K562 (cell line): Measurements from ENCODE around the gene YPEL4. TPM values are rescaled to one million over a fixed set of nuclear protein-coding genes. Genes with fewer than 3 reads are reported as not detected.

Experiments used
- BHLHE40 ChIP-seq: IDR thresholded peaks from 2 replicates; pipeline ENCODE4 v1.6.1; 2011; ENCODE audit warnings: low read length, improper control_type of control experiment
- CBX3 ChIP-seq, 2 experiments: IDR thresholded peaks; 1 replicate in 1 of 2; 2 replicates in 1 of 2; pipeline ENCODE4 v1.6.1; 2012; ENCODE audit warnings: inconsistent platforms in 2 of 2, low read length in 2 of 2, borderline replicate concordance in 1 of 2, control low read depth in 1 of 2
- CCAR2 ChIP-seq: fragments of 200-400 bp; formaldehyde crosslinking; IDR thresholded peaks from 2 replicates; pipeline ENCODE4 v1.6.1; 2017; ENCODE audit warnings: mild to moderate bottlenecking, low read depth, low read length
- E2F5 ChIP-seq: sonication (generic); formaldehyde crosslinking; IDR thresholded peaks from 2 replicates; pipeline ENCODE4 v1.8.0; 2022; ENCODE audit warnings: mild to moderate bottlenecking, missing genetic modification reagents
- FOXK2 ChIP-seq, 2 experiments: fragments of 450-650 bp; IDR thresholded peaks in 1 of 2; conservative IDR thresholded peaks in 1 of 2; 2 replicates each; pipeline ENCODE4 v1.6.1; 2016; ENCODE audit warnings: low read depth in 2 of 2, mild to moderate bottlenecking in 1 of 2
- GABPB2 ChIP-seq: fragments of 250-450 bp; sonication (Bioruptor Pico); conservative IDR thresholded peaks from 2 replicates; pipeline ENCODE4 v1.5.1; 2021; ENCODE audit warnings: mild to moderate bottlenecking
- MITF ChIP-seq: IDR thresholded peaks from 2 replicates; pipeline ENCODE4 v1.6.1; 2014; ENCODE audit warnings: antibody characterized with exemption
- MTA1 ChIP-seq: fragments of 450-650 bp; IDR thresholded peaks from 2 replicates; pipeline ENCODE4 v1.6.1; 2017; ENCODE audit warnings: borderline replicate concordance
- NR1H2 ChIP-seq: sonication (generic); formaldehyde crosslinking; IDR thresholded peaks from 2 replicates; pipeline ENCODE4 v1.4.0; 2020; ENCODE audit warnings: mild to moderate bottlenecking, missing genetic modification reagents
- ZMIZ1 ChIP-seq, 2 experiments: fragments of 150-350 bp in 1 of 2; IDR thresholded peaks; 2 replicates each; pipeline ENCODE4 v1.6.1; 2012 to 2016; ENCODE audit warnings: low read depth in 2 of 2, low read length in 2 of 2, mild to moderate bottlenecking in 1 of 2, moderate library complexity in 1 of 2
- ZNF134 ChIP-seq: fragments of 250-450 bp; sonication (Bioruptor Pico); conservative IDR thresholded peaks from 2 replicates; pipeline ENCODE4 v1.4.0; 2020
- ZNF586 ChIP-seq: fragments of 450-650 bp; formaldehyde crosslinking; conservative IDR thresholded peaks from 2 replicates; pipeline ENCODE4 v1.4.0; 2020; ENCODE audit warnings: mild to moderate bottlenecking, moderate library complexity
- ZSCAN29 ChIP-seq: fragments of 450-650 bp; IDR thresholded peaks from 2 replicates; pipeline ENCODE4 v1.6.1; 2017
- polyA plus RNA-seq, 8 experiments: library from polyadenylated mRNA; depleted of rRNA in 4 of 8; stranded (reverse) in 5 of 8; unstranded in 3 of 8; fragments of >200 nt; fragmentation: Nextera tagmentation in 2 of 8; fragmentation: Illumina TruSeq in 1 of 8; extraction: Ambion mirVana in 2 of 8; extraction: Trizol in 1 of 8; gene quantifications; 2 replicates each; pipeline versions ENCODE4 v1.2.1 to v1.2.3, GENCODE V29; 2011 to 2014; ENCODE audit warnings: inconsistent platforms in 1 of 8, missing spikeins in 1 of 8
- total RNA-seq, 7 experiments: library from RNA; depleted of rRNA in 6 of 7; stranded (reverse); fragments of >200 nt in 6 of 7; fragmentation: Illumina TruSeq in 2 of 7; extraction: Trizol in 2 of 7; gene quantifications; 2 replicates each; pipeline versions ENCODE4 v1.2.1 to v1.2.3, GENCODE V29; 2011 to 2021; ENCODE audit warnings: low replicate concordance in 1 of 7
- TF ChIP-seq, protein P1 (sequence below), 2 experiments: fragments of 450-650 bp; IDR thresholded peaks; 2 replicates each; pipeline ENCODE4 v1.6.1; 2018; ENCODE audit warnings: mild to moderate bottlenecking in 2 of 2, low read depth in 1 of 2; ENCODE audit not compliant: partially characterized antibody in 2 of 2
- TF ChIP-seq, protein P2 (sequence below): sonication (generic); formaldehyde crosslinking; IDR thresholded peaks from 2 replicates; pipeline ENCODE4 v1.8.1; 2023; ENCODE audit warnings: mild to moderate bottlenecking, missing genetic modification reagents

Gene YPEL4
- total and polyA plus RNA-seq, 9 of the 15 experiments (the other 6 are each of a cell fraction or from before 2014, with no cell fraction given) = 0.07 to 1.4 (median 0.40) TPM; not detected in 2

DNA sequence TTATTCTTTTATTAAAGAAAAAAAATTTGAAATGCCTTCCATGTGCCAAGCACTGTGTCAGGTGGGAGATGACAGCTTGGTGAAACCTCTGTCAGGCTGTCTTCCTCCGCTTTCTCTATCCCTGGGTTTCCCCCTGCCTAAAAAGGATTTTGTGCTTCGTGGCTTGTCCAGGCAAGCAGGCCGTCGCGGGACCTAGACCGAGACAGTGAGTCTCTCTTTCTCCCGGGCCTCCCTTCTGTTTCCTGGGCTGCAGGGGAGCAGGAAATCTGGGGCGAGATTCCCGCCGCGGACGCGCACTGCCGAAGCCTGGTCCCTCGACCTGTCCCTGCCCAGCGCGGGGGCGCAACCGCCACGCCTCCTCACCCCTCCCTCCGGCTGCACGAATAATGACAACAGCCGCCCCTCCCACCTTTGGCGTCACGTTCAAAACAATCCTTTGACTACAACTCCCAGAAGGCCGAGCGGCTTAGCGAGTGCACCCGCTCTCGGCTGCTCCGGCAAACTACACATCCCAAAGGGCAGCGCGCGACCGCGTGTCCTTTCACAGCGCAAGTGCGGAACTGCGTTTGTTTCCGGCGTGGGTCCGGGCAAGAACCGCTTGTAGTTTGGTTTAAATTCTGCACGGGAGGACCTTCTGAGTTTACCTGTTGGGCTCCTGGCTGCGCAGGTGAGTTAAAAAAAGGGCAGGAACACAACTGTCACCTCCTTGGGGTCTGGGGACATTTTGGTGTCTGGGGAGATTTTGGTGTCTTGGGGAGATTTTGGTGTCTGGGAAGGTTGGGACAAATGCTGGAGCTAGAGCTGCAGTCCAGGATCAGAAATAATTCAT lies 7.7 kb upstream of the YPEL4 start, which contains the start of gene CLP1 (continued):
- TF ChIP-seq ZMIZ1 (IDR thresholded peaks at IDR 0.05; ENCODE audit: low read depth in 2 of 2, low read length in 2 of 2) (no peak; a peak in 1 of 4 replicates), MTA1 (no peak), E2F5 (CRISPR knock-in tag) (no peak), BHLHE40 (peak; percentile 91), ZNF586 (CRISPR knock-in tag) (0 out of 2 replicates have a peak, but pooled peaks have one; percentile 40), ZSCAN29 (no peak), FOXK2 (conservative IDR thresholded peaks at IDR 0.05 in 1 of 2, IDR thresholded peaks at IDR 0.05 in 1 of 2; ENCODE audit: low read depth in 2 of 2) (peak; percentile 99), ZNF134 (CRISPR knock-in tag) (no peak), CCAR2 (no peak), CBX3 (IDR thresholded peaks at IDR 0.05; ENCODE audit: borderline replicate concordance in 1 of 2, low read length in 2 of 2) (peak in 1 of 2 experiments; percentile 64; a peak in 1 of 3 replicates), MITF (0 out of 2 replicates have a peak, but pooled peaks have one; percentile 39), GABPB2 (no peak), NR1H2 (CRISPR knock-in tag) (no peak)
- TF ChIP-seq, protein P1, sequence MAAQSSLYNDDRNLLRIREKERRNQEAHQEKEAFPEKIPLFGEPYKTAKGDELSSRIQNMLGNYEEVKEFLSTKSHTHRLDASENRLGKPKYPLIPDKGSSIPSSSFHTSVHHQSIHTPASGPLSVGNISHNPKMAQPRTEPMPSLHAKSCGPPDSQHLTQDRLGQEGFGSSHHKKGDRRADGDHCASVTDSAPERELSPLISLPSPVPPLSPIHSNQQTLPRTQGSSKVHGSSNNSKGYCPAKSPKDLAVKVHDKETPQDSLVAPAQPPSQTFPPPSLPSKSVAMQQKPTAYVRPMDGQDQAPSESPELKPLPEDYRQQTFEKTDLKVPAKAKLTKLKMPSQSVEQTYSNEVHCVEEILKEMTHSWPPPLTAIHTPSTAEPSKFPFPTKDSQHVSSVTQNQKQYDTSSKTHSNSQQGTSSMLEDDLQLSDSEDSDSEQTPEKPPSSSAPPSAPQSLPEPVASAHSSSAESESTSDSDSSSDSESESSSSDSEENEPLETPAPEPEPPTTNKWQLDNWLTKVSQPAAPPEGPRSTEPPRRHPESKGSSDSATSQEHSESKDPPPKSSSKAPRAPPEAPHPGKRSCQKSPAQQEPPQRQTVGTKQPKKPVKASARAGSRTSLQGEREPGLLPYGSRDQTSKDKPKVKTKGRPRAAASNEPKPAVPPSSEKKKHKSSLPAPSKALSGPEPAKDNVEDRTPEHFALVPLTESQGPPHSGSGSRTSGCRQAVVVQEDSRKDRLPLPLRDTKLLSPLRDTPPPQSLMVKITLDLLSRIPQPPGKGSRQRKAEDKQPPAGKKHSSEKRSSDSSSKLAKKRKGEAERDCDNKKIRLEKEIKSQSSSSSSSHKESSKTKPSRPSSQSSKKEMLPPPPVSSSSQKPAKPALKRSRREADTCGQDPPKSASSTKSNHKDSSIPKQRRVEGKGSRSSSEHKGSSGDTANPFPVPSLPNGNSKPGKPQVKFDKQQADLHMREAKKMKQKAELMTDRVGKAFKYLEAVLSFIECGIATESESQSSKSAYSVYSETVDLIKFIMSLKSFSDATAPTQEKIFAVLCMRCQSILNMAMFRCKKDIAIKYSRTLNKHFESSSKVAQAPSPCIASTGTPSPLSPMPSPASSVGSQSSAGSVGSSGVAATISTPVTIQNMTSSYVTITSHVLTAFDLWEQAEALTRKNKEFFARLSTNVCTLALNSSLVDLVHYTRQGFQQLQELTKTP (IDR thresholded peaks at IDR 0.05; ENCODE audit: low read depth in 1 of 2, partially characterized antibody in 2 of 2) = peak in 1 of 2 experiments; percentile 95
- TF ChIP-seq, protein P2, sequence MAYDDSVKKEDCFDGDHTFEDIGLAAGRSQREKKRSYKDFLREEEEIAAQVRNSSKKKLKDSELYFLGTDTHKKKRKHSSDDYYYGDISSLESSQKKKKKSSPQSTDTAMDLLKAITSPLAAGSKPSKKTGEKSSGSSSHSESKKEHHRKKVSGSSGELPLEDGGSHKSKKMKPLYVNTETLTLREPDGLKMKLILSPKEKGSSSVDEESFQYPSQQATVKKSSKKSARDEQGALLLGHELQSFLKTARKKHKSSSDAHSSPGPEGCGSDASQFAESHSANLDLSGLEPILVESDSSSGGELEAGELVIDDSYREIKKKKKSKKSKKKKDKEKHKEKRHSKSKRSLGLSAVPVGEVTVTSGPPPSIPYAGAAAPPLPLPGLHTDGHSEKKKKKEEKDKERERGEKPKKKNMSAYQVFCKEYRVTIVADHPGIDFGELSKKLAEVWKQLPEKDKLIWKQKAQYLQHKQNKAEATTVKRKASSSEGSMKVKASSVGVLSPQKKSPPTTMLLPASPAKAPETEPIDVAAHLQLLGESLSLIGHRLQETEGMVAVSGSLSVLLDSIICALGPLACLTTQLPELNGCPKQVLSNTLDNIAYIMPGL (CRISPR knock-in tag) = no peak
